ENCODE data around the gene RELL1. TPM values are rescaled to one million over a fixed set of nuclear protein-coding genes. Genes with fewer than 3 reads are reported as not detected.

The RELL1 gene
- polyA plus RNA-seq, 1 donor from 2014 or later = 0.47 TPM

DNA sequence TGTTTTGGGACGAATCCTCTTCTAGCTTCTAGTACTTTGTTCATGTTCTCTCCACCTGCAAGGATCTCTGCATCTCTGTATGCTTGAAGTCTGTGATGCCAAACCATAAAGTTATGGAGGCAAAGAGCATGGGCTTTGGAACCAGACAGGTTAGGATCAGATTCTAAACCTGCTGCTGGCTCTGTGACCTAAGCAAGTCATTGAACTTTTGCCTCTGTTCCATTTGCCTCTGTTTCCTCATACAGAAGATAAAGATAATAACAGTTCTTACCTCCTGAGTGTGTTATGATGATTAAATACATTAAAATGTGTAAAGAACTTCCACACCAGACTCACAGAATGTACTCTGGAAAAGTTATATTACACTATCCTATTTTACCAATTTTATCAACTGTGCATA, 41.5 kb upstream of the RELL1 start:
- H3K9ac ChIP-seq (ENCODE audit: low read length) = no peak overlapping the region
- no peaks in the 10 kb centered on the region for H3F3A ChIP-seq (ENCODE audit: insufficient read depth, low read length, poor library complexity, severe bottlenecking)
- no peaks in the 10 kb centered on the region for H3K79me2 ChIP-seq (replicated peaks; ENCODE audit: insufficient read depth, low read length)
- H3K27me3 ChIP-seq (ENCODE audit: insufficient read depth, low read depth, low read length) = no peaks in the 10 kb centered on the region
- no peak overlapping the region for H3K4me3 ChIP-seq (ENCODE audit: low read length)
- no peak for TF ChIP-seq EZH2 (IDR thresholded peaks at IDR 0.05; ENCODE audit: borderline replicate concordance, insufficient read depth, low read length, poor library complexity, severe bottlenecking)
- TF ChIP-seq, protein P1, sequence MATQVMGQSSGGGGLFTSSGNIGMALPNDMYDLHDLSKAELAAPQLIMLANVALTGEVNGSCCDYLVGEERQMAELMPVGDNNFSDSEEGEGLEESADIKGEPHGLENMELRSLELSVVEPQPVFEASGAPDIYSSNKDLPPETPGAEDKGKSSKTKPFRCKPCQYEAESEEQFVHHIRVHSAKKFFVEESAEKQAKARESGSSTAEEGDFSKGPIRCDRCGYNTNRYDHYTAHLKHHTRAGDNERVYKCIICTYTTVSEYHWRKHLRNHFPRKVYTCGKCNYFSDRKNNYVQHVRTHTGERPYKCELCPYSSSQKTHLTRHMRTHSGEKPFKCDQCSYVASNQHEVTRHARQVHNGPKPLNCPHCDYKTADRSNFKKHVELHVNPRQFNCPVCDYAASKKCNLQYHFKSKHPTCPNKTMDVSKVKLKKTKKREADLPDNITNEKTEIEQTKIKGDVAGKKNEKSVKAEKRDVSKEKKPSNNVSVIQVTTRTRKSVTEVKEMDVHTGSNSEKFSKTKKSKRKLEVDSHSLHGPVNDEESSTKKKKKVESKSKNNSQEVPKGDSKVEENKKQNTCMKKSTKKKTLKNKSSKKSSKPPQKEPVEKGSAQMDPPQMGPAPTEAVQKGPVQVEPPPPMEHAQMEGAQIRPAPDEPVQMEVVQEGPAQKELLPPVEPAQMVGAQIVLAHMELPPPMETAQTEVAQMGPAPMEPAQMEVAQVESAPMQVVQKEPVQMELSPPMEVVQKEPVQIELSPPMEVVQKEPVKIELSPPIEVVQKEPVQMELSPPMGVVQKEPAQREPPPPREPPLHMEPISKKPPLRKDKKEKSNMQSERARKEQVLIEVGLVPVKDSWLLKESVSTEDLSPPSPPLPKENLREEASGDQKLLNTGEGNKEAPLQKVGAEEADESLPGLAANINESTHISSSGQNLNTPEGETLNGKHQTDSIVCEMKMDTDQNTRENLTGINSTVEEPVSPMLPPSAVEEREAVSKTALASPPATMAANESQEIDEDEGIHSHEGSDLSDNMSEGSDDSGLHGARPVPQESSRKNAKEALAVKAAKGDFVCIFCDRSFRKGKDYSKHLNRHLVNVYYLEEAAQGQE (IDR thresholded peaks at IDR 0.05; ENCODE audit: borderline replicate concordance) = no peak
- no peak for TF ChIP-seq TAF1 (IDR thresholded peaks at IDR 0.05; ENCODE audit: low read depth)
- H3K27ac ChIP-seq (ENCODE audit: low read length) = no peak overlapping the region
- H3K36me3 ChIP-seq (ENCODE audit: insufficient read depth, low read length) = no peaks in the 10 kb centered on the region
- H2AFZ ChIP-seq (ENCODE audit: low read depth, low read length) = no peak overlapping the region
- no peaks in the 10 kb centered on the region for H3K9me2 ChIP-seq (ENCODE audit: insufficient read depth, low read length)
- no peak overlapping the region for H3K4me2 ChIP-seq (ENCODE audit: low read length)
- H3K9me3 ChIP-seq (ENCODE audit: low read length) = no peaks in the 10 kb centered on the region
- no peaks in the 10 kb centered on the region for H4K20me1 ChIP-seq (ENCODE audit: insufficient read depth)

DNA sequence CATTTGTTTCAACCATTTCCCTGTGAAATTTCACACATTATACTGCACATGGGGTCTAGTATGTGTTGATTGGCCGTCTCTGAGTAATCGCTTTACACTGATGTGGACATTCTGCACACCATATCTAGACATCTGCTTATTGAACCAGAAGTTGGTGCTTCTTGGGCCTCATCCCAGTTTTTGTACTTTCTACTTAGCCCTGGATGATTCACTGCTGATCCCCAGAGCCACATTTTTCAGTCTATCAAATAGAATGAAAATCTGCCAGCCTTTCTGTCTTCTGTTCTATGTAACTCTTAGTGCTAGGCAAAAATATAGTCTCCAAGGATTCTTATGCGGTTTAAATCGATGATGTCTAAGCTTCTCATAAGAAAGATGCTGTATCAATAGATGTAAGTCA, 40.5 kb upstream of the RELL1 start:
- Histone ChIP-seq H3K27ac (ENCODE audit: low read length) (no peak overlapping the region), H3K36me3 (ENCODE audit: insufficient read depth, low read length) (no peaks in the 10 kb centered on the region), H3K9me2 (ENCODE audit: insufficient read depth, low read length) (no peaks in the 10 kb centered on the region), H3K9me3 (ENCODE audit: low read length) (no peaks in the 10 kb centered on the region), H3K4me2 (ENCODE audit: low read length) (no peak overlapping the region), H3K27me3 (ENCODE audit: insufficient read depth, low read depth, low read length) (no peaks in the 10 kb centered on the region), H3K9ac (ENCODE audit: low read length) (no peak overlapping the region), H4K20me1 (ENCODE audit: insufficient read depth) (no peaks in the 10 kb centered on the region), H2AFZ (ENCODE audit: low read depth, low read length) (no peak overlapping the region), H3F3A (ENCODE audit: insufficient read depth, low read length, poor library complexity, severe bottlenecking) (no peaks in the 10 kb centered on the region), H3K4me3 (ENCODE audit: low read length) (no peak overlapping the region), H3K79me2 (replicated peaks; ENCODE audit: insufficient read depth, low read length) (no peaks in the 10 kb centered on the region)
- TF ChIP-seq EP300 (conservative IDR thresholded peaks at IDR 0.05; ENCODE audit: poor library complexity, severe bottlenecking) (no peak), EZH2 (IDR thresholded peaks at IDR 0.05; ENCODE audit: borderline replicate concordance, insufficient read depth, low read length, poor library complexity, severe bottlenecking) (no peak), SMC3 (conservative IDR thresholded peaks at IDR 0.05; ENCODE audit: poor library complexity) (no peak), POLR2AphosphoS5 (IDR thresholded peaks at IDR 0.05) (no peak), RAD21 (conservative IDR thresholded peaks at IDR 0.05) (no peak), MXI1 (conservative IDR thresholded peaks at IDR 0.05; ENCODE audit: poor library complexity, severe bottlenecking) (no peak), TAF1 (IDR thresholded peaks at IDR 0.05; ENCODE audit: low read depth) (no peak)
- TF ChIP-seq, protein P1 (IDR thresholded peaks at IDR 0.05; ENCODE audit: borderline replicate concordance) = no peak
- TF ChIP-seq, protein P2, sequence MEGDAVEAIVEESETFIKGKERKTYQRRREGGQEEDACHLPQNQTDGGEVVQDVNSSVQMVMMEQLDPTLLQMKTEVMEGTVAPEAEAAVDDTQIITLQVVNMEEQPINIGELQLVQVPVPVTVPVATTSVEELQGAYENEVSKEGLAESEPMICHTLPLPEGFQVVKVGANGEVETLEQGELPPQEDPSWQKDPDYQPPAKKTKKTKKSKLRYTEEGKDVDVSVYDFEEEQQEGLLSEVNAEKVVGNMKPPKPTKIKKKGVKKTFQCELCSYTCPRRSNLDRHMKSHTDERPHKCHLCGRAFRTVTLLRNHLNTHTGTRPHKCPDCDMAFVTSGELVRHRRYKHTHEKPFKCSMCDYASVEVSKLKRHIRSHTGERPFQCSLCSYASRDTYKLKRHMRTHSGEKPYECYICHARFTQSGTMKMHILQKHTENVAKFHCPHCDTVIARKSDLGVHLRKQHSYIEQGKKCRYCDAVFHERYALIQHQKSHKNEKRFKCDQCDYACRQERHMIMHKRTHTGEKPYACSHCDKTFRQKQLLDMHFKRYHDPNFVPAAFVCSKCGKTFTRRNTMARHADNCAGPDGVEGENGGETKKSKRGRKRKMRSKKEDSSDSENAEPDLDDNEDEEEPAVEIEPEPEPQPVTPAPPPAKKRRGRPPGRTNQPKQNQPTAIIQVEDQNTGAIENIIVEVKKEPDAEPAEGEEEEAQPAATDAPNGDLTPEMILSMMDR (IDR thresholded peaks at IDR 0.05; ENCODE audit: poor library complexity, severe bottlenecking) = no peak

Data from neural cell (in vitro differentiated cells).